HCEC 1CT (cell line): ENCODE measurements around the gene GRIN3B.
"Not testable (repeated sequence)": the region's sequence is repeated elsewhere in the genome, so short reads cannot be mapped to it uniquely, and the experiment has no call there.

Experiments used
- DNase-seq: peaks from one replicate; pipeline ENCODE4 v3.0.0-alpha.2; 2017

GRIN3B gene

DNA sequence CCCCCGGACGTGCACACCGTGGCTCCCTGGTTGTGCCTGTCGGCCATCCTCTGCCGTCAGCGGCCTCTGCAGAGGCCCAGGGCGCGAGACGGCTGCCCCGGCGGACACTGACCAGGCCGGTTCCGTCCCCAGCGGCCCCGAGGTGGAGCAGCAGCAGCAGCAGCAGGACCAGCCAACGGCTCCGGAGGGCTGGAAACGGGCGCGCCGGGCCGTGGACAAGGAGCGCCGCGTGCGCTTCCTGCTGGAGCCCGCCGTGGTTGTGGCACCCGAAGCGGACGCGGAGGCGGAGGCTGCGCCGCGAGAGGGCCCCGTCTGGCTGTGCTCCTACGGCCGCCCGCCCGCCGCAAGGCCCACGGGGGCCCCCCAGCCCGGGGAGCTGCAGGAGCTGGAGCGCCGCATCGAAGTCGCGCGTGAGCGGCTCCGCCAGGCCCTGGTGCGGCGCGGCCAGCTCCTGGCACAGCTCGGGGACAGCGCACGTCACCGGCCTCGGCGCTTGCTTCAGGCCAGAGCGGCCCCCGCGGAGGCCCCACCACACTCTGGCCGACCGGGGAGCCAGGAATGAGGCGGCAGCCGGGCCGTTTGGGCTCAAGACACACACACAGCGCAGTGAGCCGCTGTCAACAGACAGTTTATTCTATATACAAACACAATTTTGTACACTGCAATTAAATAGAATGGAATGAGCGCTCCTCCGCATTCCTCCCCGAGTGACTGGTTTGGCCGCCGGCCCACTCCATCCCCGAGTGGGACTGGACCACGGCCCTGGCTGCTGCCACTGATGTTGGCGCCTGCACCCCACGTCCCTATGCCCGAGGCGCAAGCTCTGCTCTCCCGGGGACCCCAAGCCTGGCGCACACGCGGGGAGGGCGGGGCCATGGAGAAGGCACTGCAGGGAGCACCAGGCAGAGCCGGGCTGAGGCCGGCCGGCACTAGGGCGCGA is 9.1 kb downstream of the GRIN3B start:
- peak; percentile 74 for DNase-seq

DNA sequence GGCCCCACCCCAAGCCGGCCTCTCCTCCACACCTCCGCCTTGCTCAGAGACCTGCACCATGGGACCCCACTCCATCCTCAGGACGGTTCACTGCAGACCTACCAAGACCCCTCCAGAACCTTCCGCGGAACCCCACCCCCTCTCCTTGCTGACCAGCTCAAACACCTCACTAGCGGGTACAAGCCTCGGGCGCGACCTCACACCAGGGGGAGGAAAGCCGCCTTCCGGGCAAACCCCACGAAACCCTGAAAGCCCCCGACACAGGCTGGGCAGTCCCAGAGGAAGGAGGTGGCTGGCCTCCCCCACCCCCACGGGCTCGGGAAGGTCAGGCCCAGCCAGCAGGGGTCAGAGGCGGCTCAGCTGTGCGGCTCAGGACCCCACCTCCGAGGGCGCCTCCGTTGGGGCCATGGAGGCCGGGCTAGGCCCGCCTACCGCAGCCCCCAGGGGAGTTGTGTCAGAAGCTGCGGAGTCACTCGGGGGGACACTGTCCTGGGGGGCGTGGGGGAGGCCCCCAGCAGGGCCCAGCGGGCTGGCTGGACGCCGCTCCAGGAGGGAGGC is 9.8 kb downstream of the GRIN3B start:
- DNase-seq: no peak

DNA sequence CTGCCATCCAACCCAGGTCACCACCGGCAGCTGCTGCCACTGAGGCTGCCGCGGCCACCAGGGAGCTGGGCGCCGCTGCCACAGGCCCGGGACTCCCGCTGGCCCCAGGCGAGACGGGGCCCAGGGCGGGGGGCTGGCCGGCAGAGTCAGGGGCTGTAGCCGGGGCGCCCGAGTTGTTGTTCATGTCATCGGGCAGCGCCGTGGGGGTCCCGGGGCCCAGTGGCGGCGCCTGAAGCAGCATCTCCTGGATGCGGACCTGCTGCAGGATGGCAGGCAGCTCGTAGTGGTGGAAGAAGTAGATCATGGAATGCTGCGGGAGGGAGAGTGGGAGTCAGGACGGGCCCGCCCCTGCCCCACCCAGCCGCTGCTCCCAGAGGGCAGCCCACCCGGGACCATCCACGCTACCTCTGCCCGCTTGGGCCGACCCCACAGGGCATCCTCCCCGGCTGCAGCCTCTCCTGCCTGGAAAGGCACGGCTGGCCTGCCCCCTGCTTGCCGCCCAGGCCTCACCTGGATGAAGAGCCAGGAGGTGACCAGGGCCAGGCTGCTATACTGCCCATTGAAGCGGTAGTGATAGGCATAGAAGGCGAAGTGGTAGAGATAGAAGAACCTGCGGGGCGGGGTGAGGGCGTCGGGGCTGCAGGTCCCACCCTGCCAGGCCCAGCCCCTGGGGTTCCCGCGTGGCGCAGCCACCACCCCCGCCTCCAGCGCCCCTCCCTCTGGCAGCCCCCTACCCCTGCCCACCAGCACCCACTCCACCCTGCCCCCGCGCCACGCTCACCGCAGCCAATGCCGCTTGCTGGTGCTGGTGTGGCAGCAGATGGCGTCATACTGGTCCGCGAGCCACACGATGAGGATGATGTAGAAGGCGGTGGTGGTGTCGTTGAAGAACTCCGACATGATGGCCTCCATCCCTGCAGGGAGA is 10.6 kb downstream of the GRIN3B start:
- no peak for DNase-seq

DNA sequence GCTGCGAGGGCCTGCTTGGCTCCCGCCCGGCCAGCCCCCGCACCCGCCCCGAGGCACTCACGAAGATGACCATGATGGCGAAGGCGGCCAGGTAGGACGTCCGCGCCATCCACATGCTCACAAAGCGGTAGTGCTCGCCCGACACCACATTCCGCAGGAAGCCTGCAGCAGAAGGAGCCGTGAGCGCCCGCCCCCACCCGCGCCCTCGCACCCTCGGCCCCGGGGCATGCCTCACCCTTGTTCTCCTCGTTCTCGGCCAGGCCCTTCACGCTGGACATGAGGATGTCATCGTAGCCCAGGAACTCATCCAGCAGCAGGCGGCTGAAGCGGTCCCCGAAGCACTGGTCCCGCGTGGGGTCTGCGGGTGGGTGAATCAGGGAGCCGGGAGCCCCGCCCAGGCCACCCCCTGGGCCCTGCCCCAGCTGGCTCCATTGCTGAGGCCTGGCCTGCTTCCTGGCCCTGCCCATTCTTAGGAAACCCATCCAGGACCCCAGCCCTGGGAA is 11.7 kb downstream of the GRIN3B start:
- no peak for DNase-seq

DNA sequence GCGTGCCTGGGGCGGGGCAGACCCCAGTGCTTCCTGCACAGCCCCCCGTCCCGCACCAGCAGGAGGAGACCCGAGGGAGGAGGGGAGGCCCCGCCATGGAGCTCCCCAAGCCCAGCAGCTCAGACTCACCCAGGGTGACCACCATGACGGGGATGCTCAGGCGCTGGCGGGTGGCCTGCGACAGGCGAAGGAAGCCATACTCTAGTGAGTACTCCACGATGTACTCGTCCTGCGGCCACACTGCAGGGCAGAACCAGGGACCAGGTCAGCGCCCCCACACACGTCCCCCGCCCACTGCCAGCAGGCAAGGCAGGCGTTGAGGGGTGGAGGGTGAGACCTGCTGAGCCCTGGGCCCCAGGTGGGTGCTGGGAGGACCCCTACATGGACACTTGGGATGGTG is 12.1 kb downstream of the GRIN3B start:
- no peak for DNase-seq

DNA sequence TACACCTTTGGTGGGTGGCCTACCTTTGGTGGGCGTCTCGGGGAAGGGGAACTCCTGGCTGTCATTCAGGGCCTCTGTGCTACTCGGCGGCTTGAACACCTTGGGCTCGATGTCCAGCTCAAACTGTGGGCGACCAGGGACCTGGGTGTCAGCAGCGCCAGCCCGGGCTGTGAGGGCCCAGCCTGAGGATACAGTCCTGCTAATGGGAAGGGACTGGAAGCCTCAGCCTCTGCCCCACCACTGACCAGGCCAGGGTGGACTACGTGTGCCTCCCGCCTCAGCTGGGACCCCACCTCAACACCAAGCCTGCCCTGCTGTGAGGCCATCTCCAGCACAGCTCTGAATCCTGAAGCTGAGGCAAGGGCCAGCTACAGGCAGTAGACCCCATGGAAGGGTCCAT is 13.0 kb downstream of the GRIN3B start:
- no peak for DNase-seq

DNA sequence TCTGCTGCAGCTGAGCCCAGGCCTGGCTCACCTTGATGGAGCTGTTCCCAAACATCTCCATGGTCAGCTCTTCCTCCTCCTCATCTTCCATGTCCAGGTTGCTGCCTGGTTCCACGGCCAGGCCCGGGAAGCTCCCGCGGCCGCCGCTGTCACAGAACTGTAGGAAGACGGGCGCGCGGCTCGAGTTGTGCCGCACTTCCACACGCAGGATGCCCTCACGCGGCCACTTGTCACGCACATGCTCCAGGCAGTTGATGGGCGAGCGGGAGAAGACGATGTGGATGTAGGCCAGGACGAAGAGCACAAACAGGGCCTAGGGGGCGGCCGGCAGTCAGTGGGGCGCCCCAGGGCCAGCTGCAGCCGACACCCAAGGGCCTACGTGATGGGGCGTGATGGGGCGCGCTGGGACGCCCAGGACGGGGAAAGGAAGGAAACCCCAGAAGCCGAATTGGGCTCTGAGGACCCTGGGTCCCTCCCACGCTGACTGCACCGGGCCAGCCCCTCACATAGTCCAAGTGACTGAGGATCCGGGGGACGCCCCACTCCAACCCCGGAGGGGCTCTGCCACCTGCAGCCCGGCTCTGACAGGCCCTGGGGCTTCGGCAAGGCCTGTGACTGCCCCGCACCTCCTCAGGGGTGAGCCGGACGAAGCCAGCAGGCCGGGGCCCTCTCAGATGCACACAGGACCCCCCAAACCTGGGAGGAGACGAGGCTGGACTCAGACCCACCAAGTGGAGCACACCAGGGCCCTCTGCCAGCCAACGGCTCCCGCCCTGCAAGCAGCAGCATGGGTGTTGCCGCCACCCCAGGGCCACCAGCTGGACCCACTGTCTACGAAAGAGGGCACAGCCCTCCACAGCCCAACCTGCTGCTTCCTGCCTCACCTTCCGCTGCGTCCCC is 14.2 kb downstream of the GRIN3B start:
- no peak for DNase-seq

DNA sequence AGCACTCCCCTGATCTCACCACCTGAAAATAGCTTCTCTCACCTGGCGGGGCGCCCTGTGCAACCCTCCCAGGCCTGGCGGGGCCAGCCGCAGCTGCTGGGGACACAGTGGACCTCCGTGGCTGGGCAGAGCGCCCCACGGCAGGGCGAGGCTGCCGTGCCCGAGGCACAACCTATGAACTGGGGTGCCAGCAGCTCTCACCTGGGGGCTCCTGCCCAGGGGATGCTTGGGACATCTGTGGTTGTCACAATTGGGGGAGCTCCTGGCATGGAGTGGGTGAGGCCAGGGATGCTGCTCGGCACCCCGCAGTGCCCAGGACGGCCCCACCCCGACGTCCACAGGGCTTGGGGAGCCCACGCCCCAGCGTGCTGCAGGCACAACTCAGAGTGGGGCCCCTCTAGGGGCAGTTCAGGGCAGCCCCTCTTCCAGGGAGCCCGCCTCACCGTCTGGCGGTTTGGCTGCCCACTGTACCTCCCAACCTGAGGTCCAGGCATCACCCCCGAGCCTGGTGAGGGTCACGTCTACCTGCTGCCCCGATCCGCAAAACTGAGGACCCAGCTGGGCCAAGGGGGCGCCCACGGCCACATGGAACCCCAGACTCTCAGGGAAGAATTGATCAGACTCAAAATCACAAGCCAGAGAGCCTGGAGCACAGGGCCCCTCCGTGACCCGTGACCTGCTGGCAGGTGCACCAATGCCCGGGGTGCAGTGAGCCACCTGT is 15.0 kb downstream of the GRIN3B start:
- DNase-seq: no peak

DNA sequence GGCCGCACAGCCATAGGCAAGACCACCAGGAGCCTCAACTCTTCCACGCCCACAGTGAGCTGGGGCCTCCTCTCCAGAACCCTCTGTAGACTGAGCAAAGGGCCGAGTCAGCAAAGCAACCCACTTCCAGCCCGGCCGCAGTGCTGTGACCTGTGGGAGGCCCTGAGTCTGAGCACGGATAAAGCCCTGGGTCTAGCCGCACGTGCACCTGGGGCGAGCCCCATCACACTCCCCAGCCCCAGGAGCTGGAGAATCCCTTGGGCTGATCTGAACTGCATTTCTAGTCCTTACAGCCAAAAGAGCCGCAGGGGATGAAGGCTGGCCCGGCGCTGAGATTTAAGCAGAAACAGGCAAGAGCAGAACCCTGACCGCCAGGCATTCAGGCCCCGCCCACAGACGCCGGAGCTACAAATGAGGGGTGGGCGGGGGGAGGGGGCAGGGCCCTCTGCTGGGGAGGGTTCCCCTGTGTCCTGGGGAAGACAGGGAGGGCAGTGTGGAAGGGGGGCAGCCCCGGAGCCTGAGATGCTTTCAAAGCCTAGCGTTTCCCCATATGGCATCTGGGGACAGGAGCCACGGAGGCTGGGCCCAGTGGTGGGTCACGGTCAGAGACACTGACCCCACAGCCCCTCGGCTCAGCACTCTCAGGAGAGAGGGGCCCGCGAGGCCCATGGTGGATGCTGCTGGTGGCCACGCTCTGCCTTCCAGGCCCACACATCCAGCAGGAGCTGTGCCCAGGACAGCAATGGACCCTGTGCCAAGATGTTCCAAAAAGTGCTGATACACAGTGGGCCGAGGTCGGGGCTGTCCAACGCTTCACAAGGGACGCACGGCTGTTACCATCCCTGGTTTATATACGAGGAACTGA is 15.8 kb downstream of the GRIN3B start:
- DNase-seq: no peak

DNA sequence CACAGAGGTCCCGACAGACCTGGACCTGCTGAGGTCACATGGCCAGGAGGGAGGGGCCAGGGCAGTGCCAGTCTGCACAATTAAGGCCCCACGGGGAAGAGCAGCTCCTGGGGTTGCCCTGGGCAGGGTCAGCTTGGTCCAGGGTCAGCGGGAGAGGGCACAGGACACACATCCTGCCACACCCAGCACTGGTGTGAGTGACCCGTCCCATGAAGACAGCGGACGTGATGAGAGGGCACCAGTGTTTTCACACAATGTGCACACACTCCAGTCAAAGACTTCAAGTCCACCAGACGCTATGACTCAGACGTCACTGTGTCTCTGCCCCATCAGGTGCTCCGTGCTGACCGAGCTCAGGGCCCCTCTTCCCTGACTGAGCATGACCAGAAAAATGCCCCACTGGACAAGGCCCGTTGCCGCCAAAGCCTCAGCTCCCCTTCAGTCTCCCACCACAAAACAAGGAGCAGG is 16.5 kb downstream of the GRIN3B start:
- no peak for DNase-seq

DNA sequence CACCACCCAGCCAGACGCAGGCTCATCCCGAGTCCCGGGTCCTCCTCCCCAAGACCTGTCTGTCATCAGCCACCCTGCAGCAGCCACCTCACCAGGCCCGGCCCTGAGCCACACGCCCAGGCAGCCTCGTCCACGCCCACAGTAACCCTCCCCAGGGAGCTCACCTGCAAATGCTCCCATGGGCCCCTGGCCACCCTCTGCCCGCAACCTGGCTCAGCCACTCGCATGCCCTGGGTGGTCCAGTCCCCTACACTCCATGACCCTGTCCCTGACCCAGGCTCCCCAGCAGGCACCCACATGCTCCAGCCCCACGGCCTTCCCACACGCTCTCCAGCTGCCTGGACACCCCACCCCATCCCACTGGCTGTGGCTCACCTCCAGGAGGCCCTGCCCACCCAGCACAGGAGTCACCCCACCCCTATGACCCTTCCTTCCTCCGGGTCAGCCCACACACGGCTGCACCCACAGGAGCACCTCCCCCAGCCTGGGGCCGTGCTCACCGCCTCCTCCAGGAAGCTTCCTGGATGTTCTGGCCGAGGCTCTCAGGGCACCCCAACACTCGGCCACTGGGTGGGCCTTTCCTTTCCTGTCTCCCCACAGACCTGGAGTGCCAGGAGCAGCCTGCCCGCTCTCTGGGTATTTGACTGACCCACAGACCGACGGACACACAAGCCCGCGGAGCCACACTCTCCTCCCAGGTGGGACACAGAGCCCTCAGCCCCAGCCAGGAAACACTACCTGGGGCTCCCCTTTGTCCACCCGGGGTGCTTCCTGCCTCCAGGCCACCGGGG is 17.1 kb downstream of the GRIN3B start:
- DNase-seq: no peak

DNA sequence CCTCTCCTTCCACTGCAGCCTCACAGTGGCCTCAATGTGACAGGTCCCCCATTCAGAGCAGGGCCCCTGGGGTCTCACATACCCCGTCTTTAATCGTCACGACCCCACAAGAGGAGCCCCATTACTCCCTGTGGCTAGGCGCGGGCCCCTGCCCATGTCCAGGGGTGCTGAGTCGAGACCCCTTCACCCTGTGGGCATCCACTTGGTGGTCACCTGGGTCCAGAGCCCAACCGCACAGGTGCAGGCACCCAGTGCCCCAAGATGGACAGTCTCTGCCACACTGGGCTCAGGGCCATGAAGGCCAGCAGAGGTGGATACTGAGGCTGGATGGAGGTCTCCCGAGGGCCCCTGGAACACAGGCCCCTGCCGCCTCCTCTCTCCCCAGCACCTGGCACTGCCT is 17.7 kb downstream of the GRIN3B start:
- no peak for DNase-seq

DNA sequence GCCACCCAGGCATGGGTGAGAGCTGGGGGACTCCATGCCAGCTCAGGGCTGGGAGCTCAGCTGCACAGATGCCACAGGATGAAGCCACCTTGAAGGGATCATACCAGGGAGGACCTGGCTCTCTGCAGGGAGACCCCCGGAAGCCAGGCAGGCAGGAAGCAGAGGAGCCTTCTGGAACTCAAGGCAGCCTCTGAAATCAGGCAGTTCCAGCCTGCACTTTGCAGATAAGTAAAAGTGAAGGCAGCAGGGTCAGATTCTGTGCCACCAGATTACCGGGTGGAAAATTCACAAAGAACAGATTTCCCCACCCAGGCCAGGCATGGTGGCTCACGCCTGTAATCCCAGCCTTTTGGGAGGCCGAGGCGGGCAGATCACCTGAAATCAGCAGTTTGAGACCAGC is 18.2 kb downstream of the GRIN3B start:
- no peak for DNase-seq

DNA sequence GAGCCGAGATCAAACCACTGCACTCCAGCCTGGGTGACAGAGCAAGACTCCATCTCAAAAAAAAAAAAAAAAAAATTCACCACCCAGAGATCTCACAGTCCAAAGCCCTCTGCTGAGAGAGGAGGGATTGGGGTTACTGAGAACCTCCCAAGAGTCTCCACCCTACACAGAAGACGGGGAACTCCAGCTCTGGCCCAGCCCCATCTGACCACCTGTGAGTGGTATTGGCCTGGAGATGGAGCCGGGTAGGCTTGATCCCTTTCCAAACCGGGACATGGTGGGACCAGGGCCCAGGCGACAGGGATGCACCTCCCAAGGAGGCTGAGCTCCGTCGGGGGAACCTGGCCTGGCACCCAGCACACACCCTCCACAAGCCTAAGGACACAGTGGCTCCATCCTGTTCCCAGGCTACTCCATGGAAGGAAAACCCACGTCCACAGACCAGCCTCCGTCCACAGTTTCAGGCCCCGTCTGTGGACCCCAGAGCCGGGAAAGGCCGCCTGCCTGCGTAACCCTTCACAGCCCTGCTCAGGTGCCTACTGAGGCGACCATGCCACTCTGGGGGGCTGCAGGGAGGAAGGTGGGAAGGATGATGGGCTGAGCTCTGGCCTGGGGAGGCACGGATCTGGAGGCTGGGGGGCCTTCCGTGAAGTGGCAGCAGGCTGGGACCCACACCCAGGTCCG is 18.9 kb downstream of the GRIN3B start:
- DNase-seq: no peak

DNA sequence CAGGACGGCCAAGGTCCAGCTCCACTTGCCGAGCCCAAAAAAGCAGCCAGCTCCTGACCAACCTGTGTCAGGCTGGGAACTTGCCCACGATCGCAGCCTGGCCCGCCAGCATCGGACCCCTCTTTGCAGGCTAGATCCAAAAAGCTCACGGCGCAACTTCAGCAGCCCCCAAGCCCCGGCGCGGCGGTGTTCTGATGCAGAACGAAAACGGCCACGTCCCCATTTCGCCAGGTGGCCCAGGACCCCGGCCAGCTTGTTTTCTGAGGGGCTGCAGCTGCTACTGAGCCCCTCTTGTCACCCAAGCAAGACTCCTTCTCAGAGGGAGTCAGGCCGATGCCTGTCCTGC is 19.4 kb downstream of the GRIN3B start:
- no peak for DNase-seq

DNA sequence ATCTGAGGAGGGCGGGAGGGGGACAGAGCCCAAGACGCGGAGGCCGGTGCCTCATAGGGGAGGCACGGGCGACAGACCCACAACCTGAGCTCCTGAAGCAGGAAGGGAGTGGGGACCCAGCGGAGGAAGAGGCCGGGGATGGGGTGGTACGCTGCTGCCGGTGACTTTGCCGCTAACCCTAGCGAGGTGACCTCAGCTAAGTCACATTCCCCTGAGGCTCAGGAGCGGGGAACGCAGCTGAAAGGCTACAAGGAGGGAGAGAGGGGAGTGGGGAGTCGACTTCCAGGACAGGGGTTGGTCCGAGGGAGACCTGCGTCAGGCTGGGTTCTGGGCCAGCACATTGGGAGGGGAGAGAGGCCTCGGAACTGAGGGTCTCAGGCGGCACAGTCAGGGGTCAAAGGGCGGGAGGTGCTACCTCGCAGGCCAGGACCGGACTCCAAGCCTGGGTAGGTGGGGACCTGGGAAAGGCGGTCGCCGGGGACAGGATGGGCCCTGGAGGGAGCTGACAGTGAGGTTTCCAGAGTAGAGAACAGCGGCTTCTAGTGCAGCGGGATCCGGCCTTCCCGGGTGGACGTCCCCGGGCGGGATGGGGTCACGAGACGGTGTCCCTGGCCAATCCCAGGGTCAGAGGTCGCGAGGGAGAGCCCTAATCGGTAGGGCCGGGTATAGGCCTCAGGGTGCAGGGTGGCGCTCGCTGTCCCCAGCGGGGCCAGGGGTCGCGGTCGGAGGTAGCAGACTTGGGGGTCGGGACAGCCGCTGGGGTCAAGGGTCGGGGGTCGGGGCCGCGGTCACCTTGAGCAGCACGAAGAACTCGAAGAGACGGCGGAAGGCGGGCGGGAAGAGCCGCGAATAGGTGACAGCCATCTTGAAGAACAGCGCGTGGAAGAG is 20.0 kb downstream of the GRIN3B start:
- no peak for DNase-seq

DNA sequence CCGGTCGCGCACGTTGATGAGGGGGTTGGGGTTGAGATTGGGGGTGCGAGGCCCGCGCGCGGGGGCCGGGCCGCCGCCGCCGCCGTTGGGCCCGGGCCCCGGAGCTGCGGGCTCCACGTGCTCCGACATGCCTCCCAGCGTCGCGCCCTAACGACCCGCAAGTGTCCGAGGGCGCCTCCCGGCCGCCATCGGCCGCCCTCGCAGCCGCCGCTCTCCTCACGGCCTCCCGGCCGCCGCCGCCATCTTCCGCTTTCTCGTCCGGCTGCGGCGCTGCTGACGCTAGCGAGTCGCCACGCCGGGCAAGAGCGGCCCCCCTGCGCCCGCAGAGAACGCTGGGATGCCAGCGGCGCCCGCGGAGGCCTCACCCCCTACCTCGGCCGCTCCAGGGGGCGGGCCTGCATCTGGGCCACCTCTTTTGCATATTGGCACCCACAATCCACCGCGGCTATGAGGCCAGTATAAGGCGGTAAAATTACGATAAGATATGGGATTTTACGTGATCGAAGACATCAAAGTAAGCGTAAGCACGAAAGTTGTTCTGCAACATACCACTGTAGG is 20.7 kb downstream of the GRIN3B start, which contains the start of gene TMEM259:
Gene TMEM259 (minus strand): TSS at position 256 of the 558 bp plus-strand sequence. CDS start 127 bp downstream, at position 129.
- DNase-seq: peak; percentile 98

DNA sequence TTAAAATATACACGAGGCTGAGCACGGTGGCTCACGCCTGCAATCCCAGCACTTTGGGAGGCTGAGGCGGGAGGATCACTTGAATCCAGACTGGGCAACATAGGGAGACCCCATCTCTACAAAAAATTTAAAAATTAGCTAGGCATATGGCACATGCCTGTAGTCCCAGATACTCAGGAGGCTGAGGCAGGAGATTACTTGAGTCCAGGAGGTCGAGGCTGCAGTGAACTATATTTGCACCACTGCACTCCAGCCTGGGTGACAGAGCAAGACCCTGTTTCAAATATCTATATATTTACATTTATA is 23.6 kb downstream of the GRIN3B start:
- DNase-seq: not testable (repeated sequence)
